IPS-18c (cell line): ENCODE measurements around the gene NTRK2.

Source experiments
- H3K4me3 ChIP-seq: 2 replicates; pipeline ENCODE4 v1.7.0; 2013; ENCODE audit warnings: low read depth, mild to moderate bottlenecking, low read length, moderate library complexity; ENCODE audit not compliant: insufficient read depth
- H3K9me3 ChIP-seq: one replicate; pipeline ENCODE4 v1.6.1; 2013; ENCODE audit warnings: mild to moderate bottlenecking, low read length, moderate library complexity; ENCODE audit not compliant: control insufficient read depth, insufficient read depth

Gene NTRK2

DNA sequence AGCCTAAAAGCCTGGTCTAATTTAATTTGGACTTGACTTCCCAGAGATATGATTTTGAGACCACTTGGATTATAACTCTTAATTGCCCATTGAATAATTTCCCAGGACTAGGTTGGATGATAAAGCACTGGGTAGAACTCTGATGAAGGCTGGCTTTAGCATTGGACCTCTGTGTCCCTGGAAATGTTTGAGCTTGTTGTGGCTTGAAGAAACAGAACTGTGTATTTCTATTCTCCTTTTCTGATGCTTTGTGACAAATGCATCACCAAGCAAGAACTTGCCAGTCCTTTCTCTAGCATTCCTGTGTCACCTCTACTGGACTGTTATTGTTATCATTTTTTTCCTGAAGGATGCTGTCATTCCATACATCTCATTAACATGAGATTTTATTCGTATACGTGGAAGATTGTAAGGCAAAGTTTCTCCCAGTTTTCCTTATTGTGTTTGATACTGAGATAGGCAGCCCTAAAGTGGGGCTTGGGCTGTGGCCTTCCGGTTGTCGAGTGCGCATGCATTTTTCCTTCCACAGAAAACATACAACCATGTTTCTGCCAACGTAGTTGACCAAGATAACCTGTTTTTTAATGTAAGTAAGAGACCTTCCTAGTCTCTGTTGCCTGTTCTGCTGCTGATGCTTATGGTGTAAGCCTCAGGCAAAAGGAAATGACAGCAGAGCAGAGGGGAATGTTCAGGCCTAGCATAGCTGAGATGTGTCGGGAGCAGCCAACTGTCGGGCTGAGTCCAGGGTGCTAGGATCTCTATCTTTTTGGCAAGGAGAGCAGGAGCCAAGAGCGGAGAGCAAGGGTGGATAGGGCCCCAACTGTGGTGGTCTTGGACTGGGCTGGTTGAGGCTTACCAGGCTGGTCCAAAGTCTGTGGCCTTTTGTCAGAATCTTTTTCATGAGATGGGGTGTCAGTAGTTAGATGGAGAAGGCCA is 2.3 kb downstream of the NTRK2 start:
- H3K4me3 ChIP-seq = no peak overlapping the region

DNA sequence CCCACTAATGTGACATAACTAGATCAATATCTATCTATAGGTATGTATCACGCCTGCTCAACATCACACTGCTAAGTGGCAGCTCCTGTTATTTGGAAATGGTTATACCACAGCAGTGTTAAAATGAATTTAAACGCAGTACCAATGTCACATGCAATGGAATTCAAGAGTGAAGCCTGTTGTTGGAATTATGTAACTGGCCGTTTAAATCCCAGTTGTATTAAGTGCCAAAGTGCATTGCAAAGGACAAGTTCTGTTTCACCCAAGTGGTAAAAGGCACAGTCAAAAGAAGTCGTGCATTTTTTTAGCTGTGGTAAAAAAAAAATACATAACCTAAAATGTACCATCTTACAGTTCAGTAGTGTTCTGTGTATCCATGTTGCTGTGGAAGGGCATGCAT is 4.3 kb downstream of the NTRK2 start:
- no peaks in the 10 kb centered on the region for H3K9me3 ChIP-seq
- H3K4me3 ChIP-seq = no peak overlapping the region

More for the DNA sequence above, 2.3 kb downstream of the NTRK2 start:
- H3K9me3 ChIP-seq = no peaks in the 10 kb centered on the region

DNA sequence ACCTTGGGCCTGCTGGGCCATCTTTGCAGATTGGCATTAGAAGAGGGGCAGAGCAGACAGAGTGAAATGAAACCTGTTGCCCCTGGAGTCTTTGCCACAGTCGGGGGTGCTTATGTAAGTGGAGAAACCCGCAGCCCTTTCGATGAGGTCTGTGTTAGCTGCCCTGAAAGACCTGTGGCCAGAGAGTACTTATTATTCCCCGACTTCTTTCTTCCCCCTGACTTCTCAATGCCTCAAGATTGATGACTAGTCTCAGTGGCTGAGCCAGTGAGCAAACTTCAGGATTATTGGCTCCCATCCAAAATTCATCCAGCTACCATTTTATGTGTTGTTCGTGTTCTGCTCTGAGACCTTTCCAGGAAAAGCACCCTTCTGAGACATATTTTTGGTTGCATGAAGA is 7.6 kb downstream of the NTRK2 start:
- Histone ChIP-seq H3K9me3 (no peaks in the 10 kb centered on the region), H3K4me3 (no peak overlapping the region)

DNA sequence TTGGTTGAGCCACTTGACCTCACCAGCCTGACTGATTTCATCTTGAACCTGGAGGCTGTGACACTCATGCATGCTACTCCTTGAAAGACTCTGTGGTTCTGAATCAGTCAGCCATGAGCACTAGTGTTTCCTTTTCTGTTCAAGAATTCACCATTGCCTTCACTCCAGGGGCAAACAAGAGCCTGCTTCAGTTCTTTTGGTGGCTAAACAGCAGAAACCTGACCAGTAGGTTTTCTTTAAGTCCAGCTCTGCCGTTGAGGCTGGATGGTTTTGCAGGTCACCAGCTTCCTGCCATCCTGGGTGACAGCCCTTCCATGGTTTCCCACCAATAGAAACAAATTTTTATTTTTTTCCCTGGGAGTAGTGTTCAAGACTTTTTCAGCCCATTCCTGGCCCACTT is 10.0 kb downstream of the NTRK2 start:
- no peaks in the 10 kb centered on the region for H3K9me3 ChIP-seq
- H3K4me3 ChIP-seq = no peak overlapping the region

DNA sequence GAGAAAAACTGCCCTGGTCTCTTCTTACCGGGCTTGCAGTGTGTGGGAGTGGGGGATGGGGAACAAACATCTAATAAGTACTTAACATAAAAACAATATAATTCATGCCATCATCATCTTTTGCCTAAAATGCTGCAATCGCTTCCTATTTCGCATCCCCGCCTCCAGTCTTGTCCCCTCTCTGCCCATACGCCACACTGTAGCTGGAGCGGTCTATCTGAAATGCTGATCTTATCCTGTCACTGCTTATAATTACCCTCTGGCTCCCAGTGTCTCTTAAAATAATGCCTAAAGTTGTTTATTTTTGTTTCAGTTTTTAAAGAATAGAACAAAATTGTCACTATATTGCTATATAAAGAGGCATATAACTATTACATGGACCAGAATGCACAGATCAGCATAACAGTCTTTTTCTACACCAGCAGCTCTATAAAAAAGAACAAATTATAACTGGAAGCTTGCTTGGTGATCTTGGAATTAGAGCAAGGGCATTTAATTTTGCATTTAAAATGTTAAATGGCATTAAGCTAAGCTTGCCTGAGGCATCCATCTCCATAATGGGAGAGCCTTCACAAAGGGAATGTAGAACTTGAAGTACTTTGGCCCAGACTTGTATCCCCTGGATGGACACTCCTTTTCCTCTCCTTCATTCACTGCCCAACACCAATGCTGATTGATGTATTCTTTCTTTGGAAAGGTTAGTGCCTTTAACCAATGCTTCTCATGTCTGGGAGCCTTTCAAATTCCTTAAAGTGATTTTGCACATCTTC is 12.2 kb downstream of the NTRK2 start:
- no peak overlapping the region for H3K4me3 ChIP-seq
- H3K9me3 ChIP-seq = no peaks in the 10 kb centered on the region

DNA sequence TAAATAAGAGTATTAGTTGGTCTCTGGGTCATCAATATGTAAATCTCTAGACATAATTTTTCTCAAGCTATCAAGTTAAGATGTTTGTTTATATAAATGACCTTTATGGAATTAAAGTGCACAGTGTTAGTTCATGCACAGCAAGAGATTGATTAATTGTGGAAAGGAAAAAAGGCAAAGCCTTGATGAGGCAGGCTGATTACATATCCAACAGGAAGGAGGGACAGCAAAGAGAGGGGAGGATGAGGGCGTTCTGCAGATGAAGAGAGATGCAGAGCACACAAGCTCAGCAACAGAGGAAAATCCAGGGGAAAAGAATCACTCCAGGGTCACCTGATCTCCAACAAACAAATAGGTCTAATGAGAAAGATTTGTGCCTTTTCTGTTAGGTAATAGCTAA is 16.5 kb downstream of the NTRK2 start:
- H3K9me3 ChIP-seq = no peaks in the 10 kb centered on the region
- no peak overlapping the region for H3K4me3 ChIP-seq

DNA sequence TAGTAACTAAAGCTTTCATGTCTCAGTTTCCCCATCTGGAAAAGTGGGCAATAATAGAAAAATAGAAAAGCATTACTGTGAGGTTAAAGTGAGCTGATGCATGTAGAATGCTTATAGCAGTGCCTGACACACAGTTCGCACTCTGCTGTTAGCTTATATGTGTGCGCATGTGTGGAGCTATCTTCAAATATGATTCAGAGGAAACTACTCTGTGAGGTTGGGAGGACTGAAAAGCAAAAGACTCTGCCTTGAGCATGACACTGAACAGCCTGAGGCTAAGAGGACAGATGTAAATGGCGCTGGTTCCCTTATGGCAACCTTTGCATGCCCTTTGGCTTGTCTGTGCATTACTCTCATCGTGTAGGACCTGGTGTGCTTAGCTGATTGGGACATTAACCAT is 19.4 kb downstream of the NTRK2 start:
- H3K9me3 ChIP-seq = no peaks in the 10 kb centered on the region

DNA sequence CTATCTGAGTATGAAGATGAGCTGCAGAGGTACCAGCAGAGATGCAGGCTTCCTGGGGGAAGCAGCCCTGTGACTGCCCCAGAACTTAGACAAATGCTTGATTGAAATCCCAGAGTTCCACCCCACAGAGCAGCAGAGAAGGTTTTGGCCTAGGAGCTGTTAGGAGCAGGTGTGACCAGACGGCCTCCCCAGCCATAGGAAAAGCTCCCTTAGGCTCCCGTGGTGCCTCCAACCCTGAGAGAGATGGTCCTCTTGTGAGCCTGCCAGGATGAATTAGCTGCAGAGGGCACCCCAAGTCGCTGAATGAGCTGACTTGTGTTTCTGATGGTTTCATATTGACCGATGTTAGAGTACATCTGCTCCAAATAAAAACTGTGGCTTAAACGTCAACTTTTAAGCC is 22.1 kb downstream of the NTRK2 start:
- no peak overlapping the region for H3K4me3 ChIP-seq

More for the DNA sequence above, 19.4 kb downstream of the NTRK2 start:
- no peak overlapping the region for H3K4me3 ChIP-seq

DNA sequence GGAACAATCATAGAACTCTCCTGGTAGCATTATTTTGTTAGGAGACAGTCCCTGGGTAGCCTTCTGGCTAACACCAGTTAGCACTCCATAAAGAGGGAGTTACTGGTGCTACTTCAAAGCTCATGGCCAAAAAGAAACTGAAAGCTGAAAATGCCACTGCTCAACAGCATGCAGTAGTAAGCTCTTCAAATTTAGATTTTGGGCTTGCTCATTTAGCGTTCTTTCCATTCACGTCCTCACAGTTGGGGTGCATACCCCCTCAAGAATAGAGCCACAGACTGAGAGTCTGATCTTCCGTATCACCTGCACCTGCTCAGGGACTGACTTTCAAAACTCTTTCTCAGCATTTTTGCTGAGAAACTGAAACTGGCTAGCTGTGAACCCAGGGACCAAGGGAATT is 24.7 kb downstream of the NTRK2 start:
- no peaks in the 10 kb centered on the region for H3K9me3 ChIP-seq
- H3K4me3 ChIP-seq = no peak overlapping the region

More for the DNA sequence above, 22.1 kb downstream of the NTRK2 start:
- no peaks in the 10 kb centered on the region for H3K9me3 ChIP-seq

DNA sequence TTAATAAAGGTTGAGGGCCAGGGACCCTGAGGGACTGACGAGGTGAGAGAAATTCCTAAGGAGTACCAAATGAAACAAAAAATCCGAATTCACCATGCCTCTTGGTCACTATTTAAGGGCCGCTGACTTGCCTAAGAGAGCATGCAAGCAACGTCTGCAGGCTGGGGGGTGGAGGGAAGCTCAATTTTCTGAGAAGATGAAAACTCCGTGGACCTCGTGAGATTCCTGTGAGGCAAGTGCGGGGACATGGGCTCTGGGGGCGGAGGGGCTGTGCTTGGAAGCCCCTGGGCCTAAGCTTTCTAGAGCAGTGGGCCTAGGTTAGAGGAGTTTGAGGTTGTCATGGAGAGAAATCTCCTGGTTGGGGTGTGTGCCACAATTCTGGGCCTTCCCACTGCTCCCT is 27.5 kb downstream of the NTRK2 start:
- Histone ChIP-seq H3K4me3 (no peak overlapping the region), H3K9me3 (no peaks in the 10 kb centered on the region)

DNA sequence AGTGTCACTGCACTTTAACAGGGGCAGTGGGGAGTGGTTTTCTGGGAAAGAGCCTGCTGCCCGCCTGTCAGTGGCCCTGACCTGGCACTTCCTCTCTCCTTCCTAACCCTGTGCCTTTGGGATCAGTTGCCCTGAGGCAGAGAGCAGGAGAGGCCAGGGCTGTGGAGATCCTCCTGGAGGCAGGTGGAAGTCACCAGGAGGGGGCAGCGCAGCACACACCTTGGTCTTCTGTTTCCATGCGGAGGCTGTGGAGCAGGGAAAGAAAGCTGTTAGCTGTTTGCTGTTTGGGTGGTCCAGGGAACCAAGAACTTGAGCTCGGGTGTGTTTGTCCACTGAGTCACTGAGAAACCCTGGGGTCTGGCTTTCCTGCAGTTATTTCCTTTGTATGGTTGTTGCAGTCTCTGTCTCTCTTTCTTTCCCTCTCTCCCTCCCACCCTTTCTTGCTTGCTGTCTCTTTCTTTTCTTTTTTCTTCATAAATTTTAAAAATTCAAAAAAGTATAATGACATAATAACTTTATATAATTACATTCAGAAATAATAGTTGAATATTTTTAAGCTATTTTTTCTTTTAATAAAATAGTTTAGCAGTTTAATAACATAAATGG is 28.1 kb downstream of the NTRK2 start:
- Histone ChIP-seq H3K4me3 (no peak overlapping the region), H3K9me3 (no peaks in the 10 kb centered on the region)

DNA sequence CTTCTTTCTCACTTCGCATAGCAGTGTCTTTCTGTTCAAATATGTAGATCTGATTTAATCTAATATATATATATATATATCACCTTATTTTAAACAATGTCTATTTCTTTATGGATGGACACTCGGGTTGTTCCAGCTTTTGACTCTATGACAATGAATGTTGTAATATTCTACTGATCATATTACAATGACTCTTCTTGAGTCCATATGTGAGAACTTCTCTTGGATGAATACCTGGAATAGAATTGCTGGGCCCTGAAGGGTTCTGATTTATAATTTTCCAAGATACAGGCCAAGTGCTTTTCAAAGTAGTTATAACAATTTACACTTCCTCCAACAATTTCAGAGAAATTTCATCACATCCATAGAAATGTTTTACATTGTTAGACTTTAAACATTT is 28.8 kb downstream of the NTRK2 start:
- no peaks in the 10 kb centered on the region for H3K9me3 ChIP-seq
- H3K4me3 ChIP-seq = no peak overlapping the region

DNA sequence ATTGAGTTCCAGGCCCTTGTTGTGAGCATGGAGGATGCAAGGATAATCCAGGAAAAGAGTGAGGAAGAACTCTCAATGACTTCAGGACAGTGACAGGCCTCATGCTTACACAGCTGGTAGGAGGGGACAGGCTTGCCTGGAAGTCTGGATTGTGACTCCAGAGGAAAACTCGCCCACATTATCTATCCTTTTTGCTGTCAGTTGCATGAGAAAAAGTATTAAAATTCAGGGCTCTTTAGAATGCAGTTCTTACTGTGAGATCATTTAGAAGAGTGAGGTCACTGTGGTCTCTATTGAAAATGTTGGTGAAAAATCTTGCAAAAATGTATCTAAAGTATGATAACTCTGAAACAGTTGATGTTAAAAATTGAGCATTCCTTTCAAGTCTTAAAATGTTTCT is 30.5 kb downstream of the NTRK2 start:
- Histone ChIP-seq H3K9me3 (no peaks in the 10 kb centered on the region), H3K4me3 (no peak overlapping the region)

DNA sequence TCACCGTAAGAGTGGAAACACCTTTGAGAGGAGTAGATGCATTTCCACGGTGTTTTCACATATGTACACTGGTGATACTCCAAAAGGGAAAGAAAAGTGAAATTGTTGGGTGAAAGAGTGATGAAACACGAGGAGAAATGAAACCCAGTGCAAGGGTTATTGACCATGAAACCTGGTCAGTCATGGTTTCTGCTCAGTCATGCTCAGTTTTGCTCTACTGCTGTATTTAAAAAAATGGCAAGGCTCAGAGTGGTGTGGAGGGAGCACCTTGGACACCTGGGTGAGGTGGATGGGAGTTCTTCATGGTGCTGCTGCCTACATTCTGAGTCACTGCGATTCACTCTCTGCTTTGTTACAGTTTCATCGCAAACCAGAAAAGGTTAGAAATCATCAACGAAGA is 32.3 kb downstream of the NTRK2 start:
- H3K4me3 ChIP-seq = no peak overlapping the region
- H3K9me3 ChIP-seq = no peaks in the 10 kb centered on the region

DNA sequence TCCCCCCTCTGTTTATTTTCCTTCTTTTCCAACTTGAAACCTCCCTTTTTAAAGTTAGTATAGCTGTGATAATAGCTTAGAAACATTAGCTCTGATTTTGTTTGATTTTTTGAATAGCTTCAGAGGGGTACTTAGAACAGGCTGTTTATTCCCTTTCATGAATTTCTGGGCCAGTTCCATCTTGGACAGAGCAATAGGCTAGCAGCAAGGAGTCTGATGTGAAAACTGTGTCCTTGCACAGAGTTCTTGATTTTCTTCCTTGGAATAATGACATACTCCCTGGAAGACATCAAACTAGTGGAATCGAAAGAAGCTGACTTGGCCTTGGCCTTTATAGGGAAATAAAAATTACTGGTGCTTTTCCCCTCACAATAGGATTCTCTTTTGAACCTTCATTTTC is 32.9 kb downstream of the NTRK2 start:
- no peaks in the 10 kb centered on the region for H3K9me3 ChIP-seq
- H3K4me3 ChIP-seq = no peak overlapping the region

DNA sequence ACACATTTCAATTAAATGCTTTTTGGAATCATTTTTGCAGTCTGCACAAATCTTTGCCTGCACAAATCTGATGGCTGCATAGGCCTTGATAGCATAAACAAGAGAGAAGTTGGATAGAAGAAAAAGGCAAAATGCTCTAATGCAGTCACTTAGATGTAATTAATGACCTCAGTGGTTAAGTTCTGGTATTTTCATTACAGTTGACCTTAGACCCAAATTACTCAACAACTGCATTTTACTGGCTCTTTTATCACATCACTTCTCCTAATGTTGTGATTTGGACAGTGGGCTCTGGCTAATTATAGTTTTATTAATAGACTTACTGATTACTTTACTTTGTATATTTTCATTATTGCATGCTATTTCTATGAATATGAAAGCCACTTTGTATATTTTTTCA is 34.3 kb downstream of the NTRK2 start:
- Histone ChIP-seq H3K4me3 (no peak overlapping the region), H3K9me3 (no peaks in the 10 kb centered on the region)

DNA sequence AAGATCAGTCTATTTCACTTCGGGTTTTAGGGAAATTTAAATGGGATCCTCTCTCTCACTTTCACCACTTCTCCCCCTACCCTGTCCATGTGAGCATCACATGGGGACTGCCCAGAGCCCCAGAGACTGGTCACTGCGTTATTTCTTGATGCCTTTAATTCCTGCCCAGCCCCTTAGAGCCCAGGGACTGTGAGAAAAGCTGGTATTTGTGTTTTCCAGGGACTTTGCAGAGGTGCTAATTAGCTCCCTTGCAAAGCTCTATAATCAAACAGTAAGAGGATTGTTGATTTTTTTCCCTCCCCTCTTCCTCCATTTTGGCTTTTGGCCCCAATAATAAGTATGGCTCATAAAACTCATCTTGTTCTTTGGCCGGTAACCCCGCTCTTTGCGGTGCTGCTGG is 35.6 kb downstream of the NTRK2 start:
- H3K4me3 ChIP-seq = no peak overlapping the region
- H3K9me3 ChIP-seq = no peaks in the 10 kb centered on the region

DNA sequence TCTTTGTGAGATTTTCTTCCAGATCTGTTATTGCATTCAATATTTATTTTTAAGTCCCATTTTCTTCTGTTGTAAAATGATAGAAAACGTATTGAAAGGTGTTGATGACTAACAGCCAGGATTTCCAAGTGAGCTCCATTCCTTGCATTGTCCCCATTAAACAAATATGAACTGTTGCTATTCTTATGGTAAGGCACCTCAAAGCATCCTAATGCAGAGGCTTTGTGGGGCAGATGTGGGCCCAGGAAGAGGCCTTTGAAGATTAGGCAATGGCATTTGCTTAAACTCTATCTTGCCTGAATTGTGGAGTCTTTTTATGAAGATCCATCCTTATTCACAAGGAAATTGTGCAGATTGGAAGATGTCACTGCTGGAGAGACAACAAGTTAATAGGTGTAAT is 38.9 kb downstream of the NTRK2 start:
- Histone ChIP-seq H3K4me3 (no peak overlapping the region), H3K9me3 (no peaks in the 10 kb centered on the region)
